Thoracic aorta (tissue), 2 donors: Measurements from ENCODE around the gene BLMH. TPM values are rescaled to one million over a fixed set of nuclear protein-coding genes. Genes with fewer than 3 reads are reported as not detected.

Experiments used
- ATAC-seq: fragments of 150-250 bp; one replicate; pipeline ENCODE4 v1.8.0; 2017; ENCODE audit warnings: low read depth; ENCODE audit not compliant: insufficient number of reproducible peaks, low FRiP score
- DNase-seq: peaks from one replicate; pipeline ENCODE4 v3.0.0-alpha.2; 2020; ENCODE audit warnings: low spot score
- H3K27ac ChIP-seq, 2 donors: fragments of 200-600 bp; sonication (generic); 1 replicate in 1 of 2; 2 replicates in 1 of 2; pipeline ENCODE4 v1.5.1; 2016; ENCODE audit warnings: mild to moderate bottlenecking in 2 of 2, moderate library complexity in 2 of 2
- H3K27me3 ChIP-seq: fragments of 200-600 bp; sonication (generic); replicated peaks from 2 replicates; pipeline ENCODE4 v1.6.0; 2016; ENCODE audit warnings: mild to moderate bottlenecking; ENCODE audit not compliant: insufficient read depth
- H3K36me3 ChIP-seq: fragments of 200-600 bp; sonication (generic); one replicate; pipeline ENCODE4 v1.5.1; 2016
- H3K4me1 ChIP-seq, 2 donors: fragments of 200-600 bp; sonication (generic); 1 replicate in 1 of 2; 2 replicates in 1 of 2; pipeline versions ENCODE4 v1.5.1 to v1.6.0; 2016; ENCODE audit warnings: low read depth in 2 of 2, mild to moderate bottlenecking in 1 of 2; ENCODE audit not compliant: control insufficient read depth in 1 of 2
- H3K4me3 ChIP-seq: fragments of 200-600 bp; sonication (generic); 2 replicates; pipeline ENCODE4 v1.5.1; 2016; ENCODE audit warnings: mild to moderate bottlenecking
- H3K9me3 ChIP-seq: fragments of 200-600 bp; sonication (generic); 2 replicates; pipeline ENCODE4 v1.5.1; 2016
- CTCF ChIP-seq: fragments of 200-600 bp; sonication (generic); IDR thresholded peaks from one replicate; pipeline ENCODE4 v1.5.1; 2019; ENCODE audit warnings: antibody characterized with exemption
- total RNA-seq, 2 donors: library from RNA; depleted of rRNA; stranded (reverse); fragments of >200 nt; gene quantifications; one replicate each; pipeline versions ENCODE4 v1.1.0 to v1.2.3, GENCODE V29; 2016

Gene BLMH
- total RNA-seq, 2 donors from 2014 or later, result 21.5 to 34.6 TPM

- Histone ChIP-seq H3K4me1 (no peaks in the 10 kb centered on the region), H3K27ac (no peak overlapping the region), H3K36me3 (no peaks in the 10 kb centered on the region), H3K27me3 (no peaks in the 10 kb centered on the region), H3K4me3 (no peak overlapping the region), H3K9me3 (no peaks in the 10 kb centered on the region)
- ATAC-seq (no peak), DNase-seq (no peak)
- TF ChIP-seq CTCF, result no peak
Observed at GRCh38 chr17:30324723-30325122, 33.0 kb upstream of the BLMH start.

- TF ChIP-seq CTCF, result no peak
- Histone ChIP-seq H3K27ac (no peak overlapping the region), H3K36me3 (no peaks in the 10 kb centered on the region), H3K4me3 (no peak overlapping the region), H3K27me3 (no peaks in the 10 kb centered on the region), H3K4me1 (no peaks in the 10 kb centered on the region), H3K9me3 (no peaks in the 10 kb centered on the region)
- no peak for ATAC-seq
- DNase-seq, result no peak
Observed at GRCh38 chr17:30323895-30324319, 32.2 kb upstream of the BLMH start.

GRCh38 chr17:30323262-30323894, 31.6 kb upstream of the BLMH start:
- Histone ChIP-seq H3K36me3 (no peaks in the 10 kb centered on the region), H3K9me3 (no peaks in the 10 kb centered on the region), H3K27me3 (no peaks in the 10 kb centered on the region), H3K4me1 (no peaks in the 10 kb centered on the region), H3K4me3 (no peak overlapping the region), H3K27ac (no peak overlapping the region)
- ATAC-seq (no peak), DNase-seq (no peak)
- TF ChIP-seq CTCF, result no peak

DNA sequence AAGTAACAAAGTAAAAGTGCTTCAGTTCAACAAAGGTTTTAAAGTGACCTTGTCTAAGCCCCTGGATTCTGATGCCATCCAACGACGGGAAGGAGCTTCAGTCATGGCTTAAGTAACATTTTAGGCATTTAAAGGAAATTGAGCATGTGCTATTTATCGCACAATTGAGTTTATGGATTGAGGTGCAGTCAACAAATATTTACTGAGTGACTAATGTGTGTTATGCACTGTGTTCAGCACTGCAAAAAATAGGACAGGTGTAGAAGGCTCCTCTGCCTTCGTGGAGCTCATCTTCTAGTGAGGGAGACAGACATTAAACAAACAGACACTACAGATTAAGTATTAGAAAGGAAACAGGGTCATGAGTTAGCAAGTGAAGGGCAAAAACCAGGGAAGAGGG, 29.6 kb upstream of the BLMH start:
- H3K36me3 ChIP-seq, result no peaks in the 10 kb centered on the region
- no peaks in the 10 kb centered on the region for H3K4me1 ChIP-seq
- ATAC-seq (no peak), DNase-seq (no peak)
- no peak overlapping the region for H3K27ac ChIP-seq
- H3K27me3 ChIP-seq, result no peaks in the 10 kb centered on the region
- H3K9me3 ChIP-seq, result no peaks in the 10 kb centered on the region
- H3K4me3 ChIP-seq, result no peak overlapping the region
- TF ChIP-seq CTCF, result no peak

- no peaks in the 10 kb centered on the region for H3K27me3 ChIP-seq
- H3K36me3 ChIP-seq, result no peaks in the 10 kb centered on the region
- no peaks in the 10 kb centered on the region for H3K9me3 ChIP-seq
- H3K4me3 ChIP-seq, result no peak overlapping the region
- TF ChIP-seq CTCF, result no peak
- ATAC-seq (no peak), DNase-seq (no peak)
- no peaks in the 10 kb centered on the region for H3K4me1 ChIP-seq
- H3K27ac ChIP-seq, result no peak overlapping the region
Observed at GRCh38 chr17:30318155-30318554, 26.4 kb upstream of the BLMH start.
